GM12872 (cell line): Measurements from ENCODE around the gene PPIL6.

ENCODE experiments used
- CTCF ChIP-seq: IDR thresholded peaks from 3 replicates; pipeline ENCODE4 v1.5.1; 2011; ENCODE audit warnings: low read depth, mild to moderate bottlenecking, low read length, moderate library complexity; ENCODE audit not compliant: insufficient read depth

PPIL6 gene

GRCh38 chr6:109455437-109456110, 15.1 kb upstream of the PPIL6 start, which contains the start of gene MICAL1:
Gene MICAL1 (minus strand): TSS chr6:109455772. CDS start chr6:109454196, 1,576 bp downstream.
- TF ChIP-seq CTCF, result peak; percentile 45; the same call in 1 of the 3 replicates

- TF ChIP-seq CTCF, result no peak
Observed at GRCh38 chr6:109454496-109455436, 14.3 kb upstream of the PPIL6 start.

GRCh38 chr6:109453594-109454495, 13.4 kb upstream of the PPIL6 start:
- no peak for TF ChIP-seq CTCF

GRCh38 chr6:109453156-109453555, 12.7 kb upstream of the PPIL6 start:
- no peak for TF ChIP-seq CTCF

- TF ChIP-seq CTCF, result no peak
Observed at GRCh38 chr6:109452181-109452580, 11.8 kb upstream of the PPIL6 start.

GRCh38 chr6:109451376-109451775, 10.9 kb upstream of the PPIL6 start:
- no peak for TF ChIP-seq CTCF

GRCh38 chr6:109450801-109451200, 10.4 kb upstream of the PPIL6 start:
- TF ChIP-seq CTCF, result no peak
